ENCODE measurements around the gene NUAK1.
"Not testable (repeated sequence)": the region's sequence is repeated elsewhere in the genome, so short reads cannot be mapped to it uniquely, and the experiment has no call there.

The NUAK1 gene

DNA sequence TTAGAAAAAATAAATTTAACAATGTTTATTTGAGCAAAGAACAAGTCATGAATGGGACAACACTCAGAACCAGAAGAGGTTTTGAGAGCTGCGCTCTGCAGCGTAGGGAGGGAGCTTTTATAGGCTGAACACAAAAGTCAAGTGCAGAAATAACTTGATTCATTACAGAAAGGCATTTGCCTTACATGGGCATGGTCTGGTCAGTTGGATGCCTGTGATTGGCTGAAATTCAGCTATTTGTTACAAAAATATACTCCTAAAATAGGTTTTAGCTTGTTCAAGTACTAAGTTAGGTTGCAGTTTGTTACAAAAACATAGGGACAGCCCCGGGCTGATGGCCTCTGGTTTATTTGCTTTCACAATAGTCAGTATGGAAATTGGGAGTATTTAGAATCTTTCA lies 118.0 kb downstream of the NUAK1 start:
- H3F3A ChIP-seq (ENCODE audit: insufficient read depth), result no peaks in the 10 kb centered on the region
- H3K27me3 ChIP-seq (ENCODE audit: low read length), result no peaks in the 10 kb centered on the region
- H3K4me3 ChIP-seq (ENCODE audit: insufficient read depth, low read length, poor library complexity, severe bottlenecking), result no peak overlapping the region
- H3K27ac ChIP-seq (ENCODE audit: low read depth, low read length), result no peak overlapping the region
- H3K9ac ChIP-seq (ENCODE audit: low read length), result no peak overlapping the region
- no peaks in the 10 kb centered on the region for H3K9me3 ChIP-seq (ENCODE audit: insufficient read depth, low read length)
- H2AFZ ChIP-seq (ENCODE audit: low read depth, low read length, severe bottlenecking), result no peak overlapping the region
- no peaks in the 10 kb centered on the region for H3K36me3 ChIP-seq (ENCODE audit: low read length)
- H3K9me2 ChIP-seq (replicated peaks; ENCODE audit: insufficient read depth, low read length), result no peaks in the 10 kb centered on the region
- no peaks in the 10 kb centered on the region for H4K20me1 ChIP-seq (ENCODE audit: low read depth, low read length)
- TF ChIP-seq, protein P1, sequence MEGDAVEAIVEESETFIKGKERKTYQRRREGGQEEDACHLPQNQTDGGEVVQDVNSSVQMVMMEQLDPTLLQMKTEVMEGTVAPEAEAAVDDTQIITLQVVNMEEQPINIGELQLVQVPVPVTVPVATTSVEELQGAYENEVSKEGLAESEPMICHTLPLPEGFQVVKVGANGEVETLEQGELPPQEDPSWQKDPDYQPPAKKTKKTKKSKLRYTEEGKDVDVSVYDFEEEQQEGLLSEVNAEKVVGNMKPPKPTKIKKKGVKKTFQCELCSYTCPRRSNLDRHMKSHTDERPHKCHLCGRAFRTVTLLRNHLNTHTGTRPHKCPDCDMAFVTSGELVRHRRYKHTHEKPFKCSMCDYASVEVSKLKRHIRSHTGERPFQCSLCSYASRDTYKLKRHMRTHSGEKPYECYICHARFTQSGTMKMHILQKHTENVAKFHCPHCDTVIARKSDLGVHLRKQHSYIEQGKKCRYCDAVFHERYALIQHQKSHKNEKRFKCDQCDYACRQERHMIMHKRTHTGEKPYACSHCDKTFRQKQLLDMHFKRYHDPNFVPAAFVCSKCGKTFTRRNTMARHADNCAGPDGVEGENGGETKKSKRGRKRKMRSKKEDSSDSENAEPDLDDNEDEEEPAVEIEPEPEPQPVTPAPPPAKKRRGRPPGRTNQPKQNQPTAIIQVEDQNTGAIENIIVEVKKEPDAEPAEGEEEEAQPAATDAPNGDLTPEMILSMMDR (IDR thresholded peaks at IDR 0.05; ENCODE audit: insufficient read depth, low read length, poor library complexity, severe bottlenecking), result no peak
- TF ChIP-seq EZH2phosphoT487 (conservative IDR thresholded peaks at IDR 0.05; ENCODE audit: low read length), result no peak
- no peak overlapping the region for H3K4me2 ChIP-seq (ENCODE audit: low read depth, low read length, poor library complexity, severe bottlenecking)
- no peaks in the 10 kb centered on the region for H3K79me2 ChIP-seq (ENCODE audit: insufficient read depth, low read length)

DNA sequence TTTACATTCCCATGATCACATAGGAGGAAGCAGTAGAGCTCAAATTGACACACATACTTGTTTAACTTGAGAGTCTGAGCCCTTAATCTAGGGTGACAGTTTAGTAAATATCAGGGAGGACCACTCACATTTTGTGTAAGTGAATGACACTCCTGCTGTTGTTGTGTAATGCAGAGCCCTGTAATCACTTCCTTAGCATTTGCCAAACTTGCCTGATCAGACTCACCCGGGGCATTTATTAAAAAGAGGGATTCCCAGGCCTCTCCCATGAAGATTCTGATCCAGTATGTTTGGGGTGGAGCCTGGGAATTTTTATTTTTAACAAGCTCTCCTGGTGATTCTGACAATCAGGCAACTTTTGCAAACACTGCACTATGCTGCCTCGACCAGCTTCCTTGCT lies 119.6 kb downstream of the NUAK1 start:
- H3K9ac ChIP-seq (ENCODE audit: low read length), result no peak overlapping the region
- no peak overlapping the region for H3K4me3 ChIP-seq (ENCODE audit: insufficient read depth, low read length, poor library complexity, severe bottlenecking)
- H3K9me3 ChIP-seq (ENCODE audit: insufficient read depth, low read length), result no peaks in the 10 kb centered on the region
- no peak overlapping the region for H3K27ac ChIP-seq (ENCODE audit: low read depth, low read length)
- no peaks in the 10 kb centered on the region for H3K9me2 ChIP-seq (replicated peaks; ENCODE audit: insufficient read depth, low read length)
- H2AFZ ChIP-seq (ENCODE audit: low read depth, low read length, severe bottlenecking), result no peak overlapping the region
- no peaks in the 10 kb centered on the region for H3K27me3 ChIP-seq (ENCODE audit: low read length)
- TF ChIP-seq, protein P1 (IDR thresholded peaks at IDR 0.05; ENCODE audit: insufficient read depth, low read length, poor library complexity, severe bottlenecking), result no peak
- no peak for TF ChIP-seq EZH2phosphoT487 (conservative IDR thresholded peaks at IDR 0.05; ENCODE audit: low read length)
- no peaks in the 10 kb centered on the region for H3K79me2 ChIP-seq (ENCODE audit: insufficient read depth, low read length)
- H3K4me2 ChIP-seq (ENCODE audit: low read depth, low read length, poor library complexity, severe bottlenecking), result no peak overlapping the region
- H3K36me3 ChIP-seq (ENCODE audit: low read length), result no peaks in the 10 kb centered on the region
- H4K20me1 ChIP-seq (ENCODE audit: low read depth, low read length), result no peaks in the 10 kb centered on the region
- H3F3A ChIP-seq (ENCODE audit: insufficient read depth), result no peaks in the 10 kb centered on the region

DNA sequence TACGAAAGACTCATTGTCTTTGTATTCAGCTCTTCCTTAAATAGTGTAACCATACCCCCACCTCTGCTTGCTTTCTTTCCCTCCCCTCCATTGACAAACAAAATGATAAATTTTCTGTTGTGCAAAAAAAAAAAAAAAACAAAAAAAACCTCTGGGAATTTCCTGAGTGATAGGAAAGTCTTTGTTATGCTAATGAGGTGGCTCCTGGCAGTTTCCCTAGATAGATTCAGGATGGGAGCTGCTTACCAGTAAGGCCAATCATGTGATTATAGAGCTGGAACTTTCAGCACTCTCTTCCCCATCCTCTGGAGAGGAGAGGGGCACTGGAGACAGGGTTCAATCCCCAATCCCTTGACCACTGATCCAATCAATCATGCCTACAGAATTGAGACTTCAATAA lies 120.5 kb downstream of the NUAK1 start:
- no peak for TF ChIP-seq EZH2phosphoT487 (conservative IDR thresholded peaks at IDR 0.05; ENCODE audit: low read length)
- TF ChIP-seq, protein P1 (IDR thresholded peaks at IDR 0.05; ENCODE audit: insufficient read depth, low read length, poor library complexity, severe bottlenecking), result no peak
- Histone ChIP-seq H3K9me2 (replicated peaks; ENCODE audit: insufficient read depth, low read length) (no peaks in the 10 kb centered on the region), H3F3A (ENCODE audit: insufficient read depth) (no peaks in the 10 kb centered on the region), H3K27ac (ENCODE audit: low read depth, low read length) (no peak overlapping the region), H3K9me3 (ENCODE audit: insufficient read depth, low read length) (no peaks in the 10 kb centered on the region), H3K4me3 (ENCODE audit: insufficient read depth, low read length, poor library complexity, severe bottlenecking) (no peak overlapping the region), H3K27me3 (ENCODE audit: low read length) (no peaks in the 10 kb centered on the region), H3K79me2 (ENCODE audit: insufficient read depth, low read length) (no peaks in the 10 kb centered on the region), H3K9ac (ENCODE audit: low read length) (no peak overlapping the region), H3K4me2 (ENCODE audit: low read depth, low read length, poor library complexity, severe bottlenecking) (no peak overlapping the region), H4K20me1 (ENCODE audit: low read depth, low read length) (no peaks in the 10 kb centered on the region), H2AFZ (ENCODE audit: low read depth, low read length, severe bottlenecking) (no peak overlapping the region), H3K36me3 (ENCODE audit: low read length) (no peaks in the 10 kb centered on the region)

DNA sequence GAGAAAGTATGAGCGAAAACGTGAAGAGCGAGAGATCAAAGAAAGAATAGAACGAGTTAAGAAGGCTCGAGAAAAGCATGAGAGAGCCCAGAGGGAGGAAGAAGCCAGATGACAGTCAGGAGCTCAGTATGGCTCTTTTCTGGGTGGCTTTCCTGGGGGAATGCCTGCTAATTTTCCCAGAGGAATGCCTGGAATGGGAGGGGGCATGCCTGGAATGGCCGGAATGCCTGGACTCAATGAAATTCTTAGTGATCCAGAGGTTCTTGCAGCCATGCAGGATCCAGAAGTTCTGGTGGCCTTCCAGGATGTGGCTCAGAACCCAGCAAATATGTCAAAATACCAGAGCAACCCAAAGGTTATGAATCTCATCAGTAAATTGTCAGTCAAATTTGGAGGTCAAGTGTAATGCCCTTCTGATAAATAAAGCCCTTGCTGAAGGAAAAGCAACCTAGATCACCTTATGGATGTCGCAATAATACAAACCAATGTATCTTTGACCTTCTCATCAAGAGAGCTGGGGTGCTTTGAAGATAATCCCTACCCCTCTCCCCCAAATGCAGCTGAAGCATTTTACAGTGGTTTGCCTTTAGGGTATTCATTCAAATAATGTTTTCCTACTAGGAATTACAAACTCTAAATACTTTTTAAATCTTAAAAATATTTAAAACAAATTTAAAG lies 122.0 kb downstream of the NUAK1 start:
- H2AFZ ChIP-seq (ENCODE audit: low read depth, low read length, severe bottlenecking); H3K36me3 ChIP-seq (ENCODE audit: low read length); H3K27ac ChIP-seq (ENCODE audit: low read depth, low read length): not testable (repeated sequence)

More for the DNA sequence above, 122.0 kb downstream of the NUAK1 start:
- not testable (repeated sequence) for H3F3A ChIP-seq (ENCODE audit: insufficient read depth); H3K4me3 ChIP-seq (ENCODE audit: insufficient read depth, low read length, poor library complexity, severe bottlenecking); H3K9ac ChIP-seq (ENCODE audit: low read length); H3K4me2 ChIP-seq (ENCODE audit: low read depth, low read length, poor library complexity, severe bottlenecking); H3K9me3 ChIP-seq (ENCODE audit: insufficient read depth, low read length); H4K20me1 ChIP-seq (ENCODE audit: low read depth, low read length); H3K9me2 ChIP-seq (replicated peaks; ENCODE audit: insufficient read depth, low read length); H3K27me3 ChIP-seq (ENCODE audit: low read length); H3K79me2 ChIP-seq (ENCODE audit: insufficient read depth, low read length)

All from SU-DHL-6 (cell line).